ENCODE data around the gene TP53BP1.

The TP53BP1 gene

GRCh38 chr15:43436395-43436794 is 56.6 kb downstream of the TP53BP1 start:
- no peak overlapping the region for H3K4me3 ChIP-seq (ENCODE audit: low read length)
- TF ChIP-seq EZH2phosphoT487 (IDR thresholded peaks at IDR 0.05; ENCODE audit: low read length) (no peak), EZH2 (optimal IDR thresholded peaks at IDR 0.05; ENCODE audit: low read depth, low read length) (no peak)
- TF ChIP-seq, protein P1, sequence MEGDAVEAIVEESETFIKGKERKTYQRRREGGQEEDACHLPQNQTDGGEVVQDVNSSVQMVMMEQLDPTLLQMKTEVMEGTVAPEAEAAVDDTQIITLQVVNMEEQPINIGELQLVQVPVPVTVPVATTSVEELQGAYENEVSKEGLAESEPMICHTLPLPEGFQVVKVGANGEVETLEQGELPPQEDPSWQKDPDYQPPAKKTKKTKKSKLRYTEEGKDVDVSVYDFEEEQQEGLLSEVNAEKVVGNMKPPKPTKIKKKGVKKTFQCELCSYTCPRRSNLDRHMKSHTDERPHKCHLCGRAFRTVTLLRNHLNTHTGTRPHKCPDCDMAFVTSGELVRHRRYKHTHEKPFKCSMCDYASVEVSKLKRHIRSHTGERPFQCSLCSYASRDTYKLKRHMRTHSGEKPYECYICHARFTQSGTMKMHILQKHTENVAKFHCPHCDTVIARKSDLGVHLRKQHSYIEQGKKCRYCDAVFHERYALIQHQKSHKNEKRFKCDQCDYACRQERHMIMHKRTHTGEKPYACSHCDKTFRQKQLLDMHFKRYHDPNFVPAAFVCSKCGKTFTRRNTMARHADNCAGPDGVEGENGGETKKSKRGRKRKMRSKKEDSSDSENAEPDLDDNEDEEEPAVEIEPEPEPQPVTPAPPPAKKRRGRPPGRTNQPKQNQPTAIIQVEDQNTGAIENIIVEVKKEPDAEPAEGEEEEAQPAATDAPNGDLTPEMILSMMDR (IDR thresholded peaks at IDR 0.05; ENCODE audit: low read length), result no peak
- DNase-seq, result no peak
- H3K4me2 ChIP-seq (ENCODE audit: low read depth, low read length), result no peak overlapping the region
- H3K27me3 ChIP-seq (replicated peaks; ENCODE audit: insufficient read depth, low read length), result no peaks in the 10 kb centered on the region
- H3F3A ChIP-seq (ENCODE audit: insufficient read depth, low read length), result peaks cover 6% of the 10 kb centered on the region
- no peaks in the 10 kb centered on the region for H3K79me2 ChIP-seq (ENCODE audit: low read length)
- H4K20me1 ChIP-seq (ENCODE audit: insufficient read depth, low read length), result no peaks in the 10 kb centered on the region
- H3K4me1 ChIP-seq (ENCODE audit: low read length), result peaks cover 5% of the 10 kb centered on the region; the same call in 1 of the 2 replicates
- H3K36me3 ChIP-seq (replicated peaks; ENCODE audit: insufficient read depth, low read length), result no peaks in the 10 kb centered on the region
- no peak overlapping the region for H2AFZ ChIP-seq (ENCODE audit: low read length)
- no peaks in the 10 kb centered on the region for H3K9me3 ChIP-seq (replicated peaks; ENCODE audit: insufficient read depth, low read length)
- no peaks in the 10 kb centered on the region for H3K9me2 ChIP-seq (replicated peaks; ENCODE audit: insufficient read depth, low read length)
- H3K9ac ChIP-seq (ENCODE audit: low read length), result no peak overlapping the region
- H3K27ac ChIP-seq (ENCODE audit: low read length), result no peak overlapping the region

- Histone ChIP-seq H2AFZ (ENCODE audit: low read length) (no peak overlapping the region), H3K9ac (ENCODE audit: low read length) (no peak overlapping the region), H3K4me1 (ENCODE audit: low read length) (peaks cover 5% of the 10 kb centered on the region; the same call in 1 of the 2 replicates), H3K27me3 (replicated peaks; ENCODE audit: insufficient read depth, low read length) (no peaks in the 10 kb centered on the region), H3K27ac (ENCODE audit: low read length) (no peak overlapping the region), H3F3A (ENCODE audit: insufficient read depth, low read length) (no peaks in the 10 kb centered on the region), H4K20me1 (ENCODE audit: insufficient read depth, low read length) (no peaks in the 10 kb centered on the region), H3K4me3 (ENCODE audit: low read length) (no peak overlapping the region), H3K36me3 (replicated peaks; ENCODE audit: insufficient read depth, low read length) (no peaks in the 10 kb centered on the region), H3K9me2 (replicated peaks; ENCODE audit: insufficient read depth, low read length) (no peaks in the 10 kb centered on the region), H3K9me3 (replicated peaks; ENCODE audit: insufficient read depth, low read length) (no peaks in the 10 kb centered on the region), H3K79me2 (ENCODE audit: low read length) (no peaks in the 10 kb centered on the region), H3K4me2 (ENCODE audit: low read depth, low read length) (no peak overlapping the region)
- no peak for TF ChIP-seq EZH2 (optimal IDR thresholded peaks at IDR 0.05; ENCODE audit: low read depth, low read length)
- no peak for TF ChIP-seq EZH2phosphoT487 (IDR thresholded peaks at IDR 0.05; ENCODE audit: low read length)
- TF ChIP-seq, protein P1 (IDR thresholded peaks at IDR 0.05; ENCODE audit: low read length), result no peak
- no peak for DNase-seq
Measured at GRCh38 chr15:43434446-43434845, 58.5 kb downstream of the TP53BP1 start.

DNA sequence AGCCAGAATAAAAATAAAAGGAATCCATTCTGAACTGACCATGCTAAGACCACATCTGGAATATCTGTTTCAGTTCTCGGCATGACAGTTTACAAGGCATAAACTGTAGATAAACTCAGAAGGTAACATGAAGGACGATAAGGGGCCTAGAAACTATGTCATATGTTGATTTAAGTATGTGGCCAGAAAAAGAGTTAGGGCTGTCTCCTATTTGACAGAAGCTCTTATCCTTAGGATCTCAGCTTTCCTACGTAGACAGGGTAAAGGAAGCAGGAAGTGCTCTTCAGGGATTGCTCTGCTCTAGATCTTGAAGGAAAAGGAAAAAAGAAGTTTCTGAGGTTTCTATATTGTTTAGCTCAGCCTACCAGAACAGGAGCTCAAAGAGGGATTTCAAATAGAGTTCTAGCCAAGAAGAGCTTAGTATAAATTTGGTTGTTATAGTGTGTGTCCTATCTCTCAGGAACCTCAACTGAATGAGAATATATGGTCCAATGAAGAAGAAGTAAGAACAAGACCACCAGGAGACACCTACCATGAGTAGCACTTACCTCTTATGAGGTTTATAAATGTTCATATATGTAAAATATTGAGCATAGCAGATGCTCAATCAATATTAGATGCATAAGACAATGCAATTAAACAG is 59.2 kb downstream of the TP53BP1 start:
- Histone ChIP-seq H2AFZ (ENCODE audit: low read length) (no peak overlapping the region), H3K9me2 (replicated peaks; ENCODE audit: insufficient read depth, low read length) (no peaks in the 10 kb centered on the region), H3K9me3 (replicated peaks; ENCODE audit: insufficient read depth, low read length) (no peaks in the 10 kb centered on the region), H3K79me2 (ENCODE audit: low read length) (no peaks in the 10 kb centered on the region), H3K4me3 (ENCODE audit: low read length) (no peak overlapping the region), H3K27me3 (replicated peaks; ENCODE audit: insufficient read depth, low read length) (no peaks in the 10 kb centered on the region), H4K20me1 (ENCODE audit: insufficient read depth, low read length) (no peaks in the 10 kb centered on the region), H3K9ac (ENCODE audit: low read length) (no peak overlapping the region), H3K4me2 (ENCODE audit: low read depth, low read length) (no peak overlapping the region), H3K27ac (ENCODE audit: low read length) (no peak overlapping the region), H3K36me3 (replicated peaks; ENCODE audit: insufficient read depth, low read length) (no peaks in the 10 kb centered on the region), H3F3A (ENCODE audit: insufficient read depth, low read length) (no peaks in the 10 kb centered on the region), H3K4me1 (ENCODE audit: low read length) (peaks cover 5% of the 10 kb centered on the region; the same call in 1 of the 2 replicates)
- DNase-seq, result no peak
- TF ChIP-seq EZH2phosphoT487 (IDR thresholded peaks at IDR 0.05; ENCODE audit: low read length), result no peak
- TF ChIP-seq, protein P1 (IDR thresholded peaks at IDR 0.05; ENCODE audit: low read length), result no peak
- TF ChIP-seq EZH2 (optimal IDR thresholded peaks at IDR 0.05; ENCODE audit: low read depth, low read length), result no peak
